ENCODE results near the gene TDRD5. TPM values are rescaled to one million over a fixed set of nuclear protein-coding genes. Genes with fewer than 3 reads are reported as not detected.

The TDRD5 gene
- total RNA-seq, 6 experiments from 2014 or later: not detected

DNA sequence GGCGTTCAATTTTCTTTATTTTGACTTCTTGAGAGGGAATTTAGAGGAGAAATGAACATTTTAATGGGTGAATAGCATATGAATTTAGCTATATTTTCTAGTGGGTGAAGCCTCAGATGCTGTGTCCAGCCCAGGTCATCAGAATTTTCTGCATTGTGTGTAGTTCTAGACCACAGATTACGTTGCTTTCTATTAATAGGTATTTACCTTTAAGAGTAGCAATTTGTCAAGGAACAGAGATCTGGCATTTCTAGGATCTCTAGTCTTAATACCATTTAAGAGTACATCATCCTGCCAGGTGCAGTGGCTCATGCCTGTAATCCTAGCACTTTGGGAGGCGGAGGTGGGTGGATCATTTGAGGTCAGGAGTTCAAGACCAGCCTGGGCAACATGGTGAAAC, 20.7 kb downstream of the TDRD5 start:
- TF ChIP-seq, protein P1, sequence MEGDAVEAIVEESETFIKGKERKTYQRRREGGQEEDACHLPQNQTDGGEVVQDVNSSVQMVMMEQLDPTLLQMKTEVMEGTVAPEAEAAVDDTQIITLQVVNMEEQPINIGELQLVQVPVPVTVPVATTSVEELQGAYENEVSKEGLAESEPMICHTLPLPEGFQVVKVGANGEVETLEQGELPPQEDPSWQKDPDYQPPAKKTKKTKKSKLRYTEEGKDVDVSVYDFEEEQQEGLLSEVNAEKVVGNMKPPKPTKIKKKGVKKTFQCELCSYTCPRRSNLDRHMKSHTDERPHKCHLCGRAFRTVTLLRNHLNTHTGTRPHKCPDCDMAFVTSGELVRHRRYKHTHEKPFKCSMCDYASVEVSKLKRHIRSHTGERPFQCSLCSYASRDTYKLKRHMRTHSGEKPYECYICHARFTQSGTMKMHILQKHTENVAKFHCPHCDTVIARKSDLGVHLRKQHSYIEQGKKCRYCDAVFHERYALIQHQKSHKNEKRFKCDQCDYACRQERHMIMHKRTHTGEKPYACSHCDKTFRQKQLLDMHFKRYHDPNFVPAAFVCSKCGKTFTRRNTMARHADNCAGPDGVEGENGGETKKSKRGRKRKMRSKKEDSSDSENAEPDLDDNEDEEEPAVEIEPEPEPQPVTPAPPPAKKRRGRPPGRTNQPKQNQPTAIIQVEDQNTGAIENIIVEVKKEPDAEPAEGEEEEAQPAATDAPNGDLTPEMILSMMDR (IDR thresholded peaks at IDR 0.05): no peak
- H3K27me3 Mint-ChIP-seq (ENCODE audit: insufficient read depth): peaks cover 2% of the 10 kb centered on the region; the same call in 1 of the 2 replicates
- no peaks in the 10 kb centered on the region for H3K36me3 Mint-ChIP-seq (ENCODE audit: low read depth)
- DNase-seq: no peak
- H3K27ac Mint-ChIP-seq: no peak overlapping the region
- no peaks in the 10 kb centered on the region for H3K9me3 Mint-ChIP-seq
- H3K4me3 Mint-ChIP-seq: no peak overlapping the region
- H3K4me1 Mint-ChIP-seq (ENCODE audit: low read depth): no peaks in the 10 kb centered on the region

DNA sequence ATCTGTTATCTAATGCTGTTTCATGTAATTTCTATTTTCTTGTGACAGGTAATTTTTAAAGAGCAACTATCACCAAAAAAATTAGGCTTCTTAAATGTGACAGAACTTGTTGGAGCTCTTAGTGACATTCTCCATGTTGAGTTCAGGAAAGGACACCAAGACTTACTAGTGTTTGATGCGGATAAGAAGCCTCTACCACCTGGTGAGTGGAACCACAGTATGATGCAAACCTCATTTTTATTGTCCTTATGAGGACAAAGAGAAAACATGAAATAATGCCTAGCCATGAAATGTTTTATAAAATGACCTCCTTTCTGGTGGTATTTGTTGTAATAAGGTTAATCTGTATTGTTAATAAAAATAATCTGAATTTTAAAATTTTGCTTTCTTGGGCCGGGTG, 39.1 kb downstream of the TDRD5 start:
- TF ChIP-seq, protein P1 (IDR thresholded peaks at IDR 0.05): no peak
- Mint-ChIP-seq H3K4me3 (no peak overlapping the region), H3K9me3 (no peaks in the 10 kb centered on the region), H3K36me3 (ENCODE audit: low read depth) (no peaks in the 10 kb centered on the region), H3K4me1 (ENCODE audit: low read depth) (no peaks in the 10 kb centered on the region), H3K27ac (no peak overlapping the region), H3K27me3 (ENCODE audit: insufficient read depth) (no peaks in the 10 kb centered on the region; the same call in 1 of the 2 replicates)
- DNase-seq: no peak

DNA sequence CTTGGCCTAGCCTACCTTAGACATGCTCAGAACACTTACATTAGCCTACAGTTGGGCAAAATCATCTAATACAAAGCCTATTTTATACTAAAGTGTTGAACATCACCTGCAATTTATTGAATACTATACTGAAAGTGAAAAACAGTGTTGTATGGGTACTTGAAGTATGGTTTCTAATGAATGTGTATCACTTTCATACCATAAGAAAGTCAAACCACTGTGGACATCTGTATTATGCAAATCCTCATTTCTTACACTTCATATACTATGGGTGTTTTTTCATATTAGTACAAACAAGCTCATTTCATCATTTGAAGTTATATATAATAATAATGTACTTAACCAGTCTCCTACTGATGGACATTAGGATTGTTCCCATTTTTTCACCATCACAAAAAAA, 41.2 kb downstream of the TDRD5 start:
- Mint-ChIP-seq H3K4me3 (no peak overlapping the region), H3K36me3 (ENCODE audit: low read depth) (no peaks in the 10 kb centered on the region), H3K27ac (no peak overlapping the region), H3K27me3 (ENCODE audit: insufficient read depth) (no peaks in the 10 kb centered on the region), H3K4me1 (ENCODE audit: low read depth) (no peaks in the 10 kb centered on the region), H3K9me3 (no peaks in the 10 kb centered on the region)
- TF ChIP-seq, protein P1 (IDR thresholded peaks at IDR 0.05): no peak
- DNase-seq: no peak

DNA sequence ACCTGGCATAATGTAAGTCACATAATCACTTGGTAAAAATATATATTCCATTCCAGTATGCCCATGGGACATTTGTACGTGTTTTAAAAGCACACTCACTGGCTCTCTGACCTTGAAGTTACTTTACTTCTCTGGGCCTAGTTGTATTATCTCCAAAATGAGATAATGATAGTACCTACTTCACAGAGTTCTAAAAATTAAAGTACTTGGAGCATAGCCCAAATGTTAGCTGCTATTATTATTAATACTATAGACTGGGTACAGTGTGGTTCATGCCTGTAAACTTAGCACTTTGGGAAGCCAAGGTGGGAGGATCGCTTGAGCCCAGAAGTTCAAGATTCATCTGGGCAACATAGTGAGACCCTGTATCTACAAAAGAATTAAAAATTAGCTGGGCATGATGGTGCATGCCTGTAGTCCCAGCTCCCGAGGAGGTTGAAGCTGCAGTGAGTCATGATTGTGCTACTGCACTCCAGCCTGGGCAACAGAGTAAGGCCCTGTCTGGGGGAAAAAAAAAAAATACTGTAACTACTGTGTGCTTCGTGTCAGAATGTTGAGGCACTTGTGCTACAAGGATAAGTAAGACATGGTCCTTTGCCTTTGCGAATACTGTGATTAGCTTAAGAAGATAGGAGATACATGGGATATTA, 45.7 kb downstream of the TDRD5 start:
- TF ChIP-seq, protein P1 (IDR thresholded peaks at IDR 0.05): no peak
- Mint-ChIP-seq H3K9me3 (no peaks in the 10 kb centered on the region), H3K27me3 (ENCODE audit: insufficient read depth) (peaks cover 3% of the 10 kb centered on the region; the same call in 1 of the 2 replicates), H3K36me3 (ENCODE audit: low read depth) (no peaks in the 10 kb centered on the region), H3K4me1 (ENCODE audit: low read depth) (no peaks in the 10 kb centered on the region), H3K4me3 (no peak overlapping the region), H3K27ac (no peak overlapping the region)
- no peak for DNase-seq

DNA sequence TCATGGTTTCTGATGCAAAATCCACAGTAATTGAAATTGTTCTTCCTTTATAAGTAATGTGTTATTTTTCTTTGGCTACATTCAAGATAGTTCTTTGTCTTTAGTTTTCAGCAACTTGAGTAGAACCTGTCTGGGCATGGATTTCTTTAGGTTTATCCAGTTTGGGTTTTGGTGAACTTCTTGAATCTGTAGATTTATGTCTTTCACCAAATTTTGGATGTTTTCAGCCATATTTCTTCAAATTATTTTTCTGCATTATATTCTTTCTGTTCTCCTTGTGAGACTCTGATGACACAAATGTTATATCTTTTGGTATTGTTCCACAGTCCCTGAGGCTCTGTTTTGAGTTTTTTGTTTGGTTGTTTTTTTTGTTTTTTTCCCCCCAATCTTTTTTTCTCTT, 69.4 kb downstream of the TDRD5 start:
- no peak for DNase-seq
- H3K27ac Mint-ChIP-seq: no peak overlapping the region
- TF ChIP-seq, protein P1 (IDR thresholded peaks at IDR 0.05): no peak
- H3K4me1 Mint-ChIP-seq (ENCODE audit: low read depth): no peaks in the 10 kb centered on the region
- no peaks in the 10 kb centered on the region; the same call in 1 of the 2 replicates for H3K9me3 Mint-ChIP-seq
- H3K4me3 Mint-ChIP-seq: no peak overlapping the region
- H3K27me3 Mint-ChIP-seq (ENCODE audit: insufficient read depth): no peaks in the 10 kb centered on the region; the same call in 1 of the 2 replicates
- H3K36me3 Mint-ChIP-seq (ENCODE audit: low read depth): no peaks in the 10 kb centered on the region
